Measurements from ENCODE around the gene ATP8A2. TPM values are rescaled to one million over a fixed set of nuclear protein-coding genes. Genes with fewer than 3 reads are reported as not detected.
"Not testable (repeated sequence)": the region's sequence is repeated elsewhere in the genome, so short reads cannot be mapped to it uniquely, and the experiment has no call there.

ATP8A2 gene
- total and polyA plus RNA-seq, 12 donors = under 0.01 to 0.18 (median 0.10) TPM; not detected in 3

DNA sequence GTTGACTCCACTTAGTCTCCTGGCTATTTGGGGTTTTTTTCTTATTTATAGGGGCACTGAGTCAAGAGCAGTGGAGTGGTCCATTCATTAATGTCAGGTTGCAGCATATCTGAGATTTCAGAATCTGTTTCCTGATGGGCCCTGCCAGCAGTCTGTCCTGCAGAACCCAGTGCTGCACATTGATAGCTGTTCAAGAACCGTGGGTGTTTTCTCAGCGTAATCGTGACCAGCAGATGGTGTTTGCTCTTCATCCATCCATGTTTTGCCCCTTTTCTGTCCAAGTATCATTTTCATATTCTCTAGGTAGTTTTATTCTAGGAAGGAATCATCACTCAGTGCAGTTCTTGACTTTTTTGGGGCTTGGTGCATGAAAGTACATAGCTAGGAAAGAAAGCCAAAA is 166.5 kb downstream of the ATP8A2 start:
- no peaks in the 10 kb centered on the region for H3K36me3 ChIP-seq
- H3K4me3 ChIP-seq = no peak overlapping the region
- no peak overlapping the region for H3K27ac ChIP-seq
- 56 to 58% methylated on average over 3 of the region's 3 CpGs for WGBS, 2 donors
- ATAC-seq (no peak), DNase-seq (no peak)
- peaks cover 0 to 10% (median 0%) of the 10 kb centered on the region in 7 donors for H3K27me3 ChIP-seq
- TF ChIP-seq, protein P1, sequence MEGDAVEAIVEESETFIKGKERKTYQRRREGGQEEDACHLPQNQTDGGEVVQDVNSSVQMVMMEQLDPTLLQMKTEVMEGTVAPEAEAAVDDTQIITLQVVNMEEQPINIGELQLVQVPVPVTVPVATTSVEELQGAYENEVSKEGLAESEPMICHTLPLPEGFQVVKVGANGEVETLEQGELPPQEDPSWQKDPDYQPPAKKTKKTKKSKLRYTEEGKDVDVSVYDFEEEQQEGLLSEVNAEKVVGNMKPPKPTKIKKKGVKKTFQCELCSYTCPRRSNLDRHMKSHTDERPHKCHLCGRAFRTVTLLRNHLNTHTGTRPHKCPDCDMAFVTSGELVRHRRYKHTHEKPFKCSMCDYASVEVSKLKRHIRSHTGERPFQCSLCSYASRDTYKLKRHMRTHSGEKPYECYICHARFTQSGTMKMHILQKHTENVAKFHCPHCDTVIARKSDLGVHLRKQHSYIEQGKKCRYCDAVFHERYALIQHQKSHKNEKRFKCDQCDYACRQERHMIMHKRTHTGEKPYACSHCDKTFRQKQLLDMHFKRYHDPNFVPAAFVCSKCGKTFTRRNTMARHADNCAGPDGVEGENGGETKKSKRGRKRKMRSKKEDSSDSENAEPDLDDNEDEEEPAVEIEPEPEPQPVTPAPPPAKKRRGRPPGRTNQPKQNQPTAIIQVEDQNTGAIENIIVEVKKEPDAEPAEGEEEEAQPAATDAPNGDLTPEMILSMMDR (IDR thresholded peaks at IDR 0.05) = no peak
- H3K9me3 ChIP-seq = no peaks in the 10 kb centered on the region
- no peaks in the 10 kb centered on the region for H3K4me1 ChIP-seq
- intact Hi-C loops (cut with DNase I) = no loop called here

DNA sequence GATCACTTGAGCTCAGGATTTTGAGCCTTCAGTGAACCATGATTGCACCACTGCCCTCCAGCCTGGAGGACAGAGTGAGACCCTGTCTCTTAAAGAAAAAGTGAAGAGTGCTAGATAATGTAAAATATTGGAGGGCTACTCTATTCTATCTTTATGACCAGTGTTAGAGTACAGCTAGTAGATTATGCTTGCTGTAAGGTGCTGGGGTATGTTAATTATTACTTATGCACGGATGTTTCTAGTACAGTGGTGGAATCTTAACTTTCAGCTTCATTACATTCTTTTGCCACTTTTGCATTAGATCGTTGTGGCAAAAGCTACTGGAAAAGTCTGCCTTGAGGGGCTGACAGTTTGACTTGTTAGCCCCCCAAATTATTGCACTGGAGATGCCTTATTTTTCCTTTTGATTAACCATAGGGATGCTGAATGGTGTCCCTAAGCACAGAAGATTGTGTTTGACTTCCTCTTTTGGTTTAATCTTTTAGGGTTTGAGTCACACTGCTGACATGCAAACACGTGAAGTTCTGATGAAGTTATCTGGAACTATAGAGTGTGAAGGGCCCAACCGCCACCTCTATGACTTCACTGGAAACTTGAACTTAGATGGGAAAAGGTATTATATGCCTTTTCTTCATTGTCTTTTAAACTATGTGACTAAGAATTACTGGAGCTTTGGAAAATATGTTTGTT is 169.8 kb downstream of the ATP8A2 start:
- H3K4me1 ChIP-seq = no peaks in the 10 kb centered on the region
- intact Hi-C loops (cut with DNase I) = no loop called here
- H3K36me3 ChIP-seq = no peaks in the 10 kb centered on the region
- TF ChIP-seq, protein P1 (IDR thresholded peaks at IDR 0.05) = no peak
- WGBS, 2 donors = 69 to 78% methylated on average over 4 of the region's 4 CpGs
- no peak for ATAC-seq
- peaks cover 0 to 5% (median 0%) of the 10 kb centered on the region in 7 donors for H3K27me3 ChIP-seq
- H3K4me3 ChIP-seq = no peak overlapping the region
- no peak overlapping the region for H3K27ac ChIP-seq
- H3K9me3 ChIP-seq = no peaks in the 10 kb centered on the region
- DNase-seq = no peak

DNA sequence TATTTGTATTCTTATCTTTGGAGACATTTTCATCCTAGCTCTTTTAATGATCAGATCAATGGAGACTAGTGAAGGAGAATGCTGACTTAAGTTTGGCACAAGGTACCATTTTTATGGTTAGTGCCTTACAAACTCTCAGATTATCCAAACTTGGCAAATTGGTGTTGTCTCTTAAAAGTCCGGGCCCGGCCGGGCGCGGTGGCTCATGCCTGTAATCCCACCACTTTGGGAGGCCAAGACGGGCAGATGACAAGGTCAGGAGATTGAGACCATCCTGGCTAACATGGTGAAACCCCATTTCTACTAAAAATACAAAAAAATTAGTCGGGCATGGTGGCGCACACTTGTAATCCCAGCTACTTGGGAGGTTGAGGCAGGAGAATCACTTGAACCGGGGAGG is 177.2 kb downstream of the ATP8A2 start:
- H3K9me3 ChIP-seq; H3K27me3 ChIP-seq; intact Hi-C loops (cut with DNase I); H3K27ac ChIP-seq; DNase-seq; ATAC-seq; H3K36me3 ChIP-seq; H3K4me1 ChIP-seq; H3K4me3 ChIP-seq: not testable (repeated sequence)
- WGBS, 2 donors = 84 to 93% methylated on average over 9 of the region's 9 CpGs

DNA sequence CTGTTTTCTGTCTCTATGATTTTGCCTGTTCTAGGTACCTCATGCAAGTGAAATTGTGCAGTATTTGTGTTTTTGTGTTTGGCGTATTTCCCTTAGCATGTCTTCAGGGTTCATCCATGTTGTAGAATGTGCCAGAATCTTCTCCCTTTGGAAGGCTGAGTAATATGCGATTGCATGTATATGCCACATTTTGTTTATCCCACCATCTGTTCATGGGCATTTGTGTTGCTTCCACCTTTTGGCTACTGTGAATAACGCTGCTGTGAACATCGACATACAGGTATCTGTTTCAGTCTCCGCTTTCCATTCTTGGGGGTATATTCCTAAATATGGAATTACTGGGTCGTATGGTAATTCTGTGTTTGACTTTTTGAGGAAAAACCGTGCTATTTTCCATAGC is 190.0 kb downstream of the ATP8A2 start:
- DNase-seq = no peak

More for the DNA sequence above, 190.0 kb downstream of the ATP8A2 start:
- Histone ChIP-seq H3K9me3 (no peaks in the 10 kb centered on the region), H3K4me1 (no peaks in the 10 kb centered on the region), H3K4me3 (no peak overlapping the region), H3K36me3 (no peaks in the 10 kb centered on the region), H3K27me3 (peaks cover 0 to 25% (median 6%) of the 10 kb centered on the region in 7 donors), H3K27ac (no peak overlapping the region)
- TF ChIP-seq, protein P1 (IDR thresholded peaks at IDR 0.05) = no peak
- no peak for ATAC-seq
- 86 to 90% methylated on average over 7 of the region's 7 CpGs for WGBS, 2 donors
- intact Hi-C loops (cut with DNase I) = no loop called here
